Measurements from ENCODE around the gene NIPBL. TPM values are rescaled to one million over a fixed set of nuclear protein-coding genes. Genes with fewer than 3 reads are reported as not detected.

Gene NIPBL
- total and polyA plus RNA-seq, 2 of the 8 experiments (the other 6 are each of a cell fraction or from before 2014, with no cell fraction given): 21.1 to 53.5 TPM

- TF ChIP-seq CHD7 (IDR thresholded peaks at IDR 0.05; ENCODE audit: insufficient replicate concordance, low read length): no peak
- no peak for TF ChIP-seq TAF1 (IDR thresholded peaks at IDR 0.05; ENCODE audit: low read depth, low read length)
- no peak for TF ChIP-seq TBP (IDR thresholded peaks at IDR 0.05; ENCODE audit: low read depth, low read length)
- no peak for TF ChIP-seq KDM5A (IDR thresholded peaks at IDR 0.05; ENCODE audit: low read length)
- TF ChIP-seq CBX8 (IDR thresholded peaks at IDR 0.05; ENCODE audit: borderline replicate concordance, low read depth, low read length): no peak
- TF ChIP-seq MAFK (IDR thresholded peaks at IDR 0.05; ENCODE audit: low read depth, low read length): no peak
Observed at GRCh38 chr5:37071901-37072581, 195.5 kb downstream of the NIPBL start (continued).

All from H1 (cell line).